GM12878 (cell line): ENCODE data around the gene MTHFD1L. TPM values are rescaled to one million over a fixed set of nuclear protein-coding genes. Genes with fewer than 3 reads are reported as not detected.

Source experiments
- ATAC-seq: fragments of 200-7000 bp; cut with Tn5 transposase; 3 replicates; pipeline ENCODE4 v1.9.1; 2020; ENCODE audit warnings: mild to moderate bottlenecking, moderate library complexity
- BruUV-seq: library from RNA; stranded (reverse); fragments of 400-500 nt; replicated peaks from 2 replicates; lab custom pipeline; 2021; lab: Mats Ljungman, UMichigan
- CTCF ChIA-PET: fragments of 300-600 bp; sonication (Branson Sonifier 250); formaldehyde crosslinking; extraction: SDS; loops from one replicate; lab custom pipeline; 2021; ENCODE audit warnings: inconsistent platforms; lab: Yijun Ruan, JAX
- POLR2A ChIA-PET: fragments of 350-600 bp; formaldehyde crosslinking; extraction: SDS; loops from one replicate; lab custom pipeline; 2021; ENCODE audit warnings: inconsistent platforms; lab: Charles Lee
- RAD21 ChIA-PET: fragments of 300-600 bp; sonication (Branson Sonifier 250); formaldehyde crosslinking; loops from one replicate; lab custom pipeline; 2023; ENCODE audit warnings: antibody characterized with exemption; ENCODE audit not compliant: unreplicated experiment; lab: Charles Lee
- SMC1A ChIA-PET: fragments of 300-600 bp; sonication (Branson Sonifier 250); formaldehyde crosslinking; loops from one replicate; lab custom pipeline; 2023; ENCODE audit not compliant: unreplicated experiment, uncharacterized antibody; lab: Charles Lee
- DNase-seq: peaks from one replicate; pipeline ENCODE4 v3.0.0-alpha.2; 2011; ENCODE audit warnings: low read depth, low spot score
- FAIRE-seq: peaks from 3 replicates; lab custom pipeline; 2011; peaks lifted over from hg19 to GRCh38; lab: Jason Lieb, UNC
- H2AFZ ChIP-seq: 2 replicates; pipeline ENCODE4 v1.6.0; 2011; ENCODE audit warnings: low read depth, low read length, control low read depth; ENCODE audit not compliant: control insufficient read depth
- H3K27ac ChIP-seq: 2 replicates; pipeline ENCODE4 v1.5.1; 2011; ENCODE audit warnings: control low read depth; ENCODE audit not compliant: control insufficient read depth, insufficient read depth
- H3K27me3 ChIP-seq, 2 experiments: replicated peaks in 1 of 2; 2 replicates each; pipeline versions ENCODE4 v1.6.0 to v1.6.1; 2011; ENCODE audit warnings: low read length in 1 of 2; ENCODE audit not compliant: control insufficient read depth in 2 of 2, insufficient read depth in 2 of 2
- H3K36me3 ChIP-seq, 2 experiments: 2 replicates each; pipeline ENCODE4 v1.5.1; 2011; ENCODE audit warnings: low read length in 1 of 2; ENCODE audit not compliant: control insufficient read depth in 2 of 2, insufficient read depth in 2 of 2
- H3K4me1 ChIP-seq: 2 replicates; pipeline ENCODE4 v1.6.1; 2011; ENCODE audit warnings: mild to moderate bottlenecking, low read length, moderate library complexity, mixed read lengths; ENCODE audit not compliant: control insufficient read depth, insufficient read depth
- H3K4me2 ChIP-seq: 2 replicates; pipeline ENCODE4 v1.6.0; 2011; ENCODE audit warnings: control low read depth; ENCODE audit not compliant: control insufficient read depth, insufficient read depth
- H3K4me3 ChIP-seq: fragments of 200-600 bp; sonication (generic); 2 replicates; pipeline ENCODE4 v1.5.1; 2016
- H3K79me2 ChIP-seq: 2 replicates; pipeline ENCODE4 v1.6.0; 2011; ENCODE audit warnings: low read length; ENCODE audit not compliant: control insufficient read depth, insufficient read depth
- H3K9ac ChIP-seq: 2 replicates; pipeline ENCODE4 v1.8.0; 2011; ENCODE audit warnings: low read length, control low read depth, mixed read lengths; ENCODE audit not compliant: control insufficient read depth, insufficient read depth
- H3K9me3 ChIP-seq: replicated peaks from 3 replicates; pipeline ENCODE4 v1.5.1; 2011; ENCODE audit warnings: mild to moderate bottlenecking, low read length; ENCODE audit not compliant: control insufficient read depth, insufficient read depth
- H4K20me1 ChIP-seq: 2 replicates; pipeline ENCODE4 v1.6.0; 2011; ENCODE audit not compliant: control insufficient read depth, insufficient read depth
- CBX3 ChIP-seq: fragments of 200-600 bp; sonication (generic); IDR thresholded peaks from 2 replicates; pipeline ENCODE4 v1.6.1; 2016; ENCODE audit warnings: low read depth, borderline replicate concordance
- ELK1 ChIP-seq: IDR thresholded peaks from 2 replicates; pipeline ENCODE4 v1.6.1; 2012; ENCODE audit warnings: low read depth, low read length, improper control_type of control experiment
- EP300 ChIP-seq, 2 experiments: fragments of 150-350 bp in 1 of 2; IDR thresholded peaks; 2 replicates each; pipeline ENCODE4 v1.6.1; 2011 to 2012; ENCODE audit warnings: low read depth in 2 of 2, low read length in 2 of 2, borderline replicate concordance in 1 of 2, improper control_type of control experiment in 1 of 2, inconsistent platforms in 1 of 2; ENCODE audit not compliant: control insufficient read depth in 1 of 2
- HDAC6 ChIP-seq: fragments of 200-600 bp; sonication (generic); IDR thresholded peaks from one replicate; pipeline ENCODE4 v1.8.0; 2017; ENCODE audit warnings: antibody characterized with exemption; ENCODE audit not compliant: unreplicated experiment
- HSF1 ChIP-seq: fragments of 150-350 bp; IDR thresholded peaks from 2 replicates; pipeline ENCODE4 v1.6.1; 2014; ENCODE audit warnings: mild to moderate bottlenecking, low read depth, low read length
- MLLT1 ChIP-seq: fragments of 450-650 bp; IDR thresholded peaks from 2 replicates; pipeline ENCODE4 v1.6.1; 2016; ENCODE audit warnings: mild to moderate bottlenecking
- PAX5 ChIP-seq: IDR thresholded peaks from 2 replicates; pipeline ENCODE4 v1.6.1; 2011; ENCODE audit warnings: low read depth, low read length, borderline replicate concordance
- RAD51 ChIP-seq: fragments of 450-650 bp; IDR thresholded peaks from 2 replicates; pipeline ENCODE4 v1.6.1; 2016; ENCODE audit warnings: moderate library complexity, mild to moderate bottlenecking, inconsistent platforms
- STAT3 ChIP-seq: IDR thresholded peaks from 2 replicates; pipeline ENCODE4 v1.6.1; 2011; ENCODE audit warnings: low read depth, low read length, improper control_type of control experiment
- SUZ12 ChIP-seq: fragments of 200-600 bp; sonication (generic); IDR thresholded peaks from one replicate; pipeline ENCODE4 v1.6.1; 2018; ENCODE audit warnings: antibody characterized with exemption, mild to moderate bottlenecking; ENCODE audit not compliant: unreplicated experiment
- ZNF207 ChIP-seq: fragments of 450-650 bp; IDR thresholded peaks from 2 replicates; pipeline ENCODE4 v1.6.1; 2014; ENCODE audit warnings: antibody characterized with exemption, mild to moderate bottlenecking, borderline replicate concordance
- ZSCAN29 ChIP-seq: fragments of 450-650 bp; IDR thresholded peaks from 2 replicates; pipeline ENCODE4 v1.6.1; 2017; ENCODE audit warnings: mild to moderate bottlenecking, moderate library complexity
- ZZZ3 ChIP-seq: IDR thresholded peaks from 2 replicates; pipeline ENCODE4 v1.6.1; 2011; ENCODE audit warnings: low read depth; ENCODE audit not compliant: control insufficient read depth, insufficient read length
- WGBS: methylation state at CpG from one replicate; pipeline ENCODE4 v1.1.6; 2016; ENCODE audit warnings: low lambda C conversion rate; ENCODE audit not compliant: insufficient replicate concordance, insufficient coverage; ENCODE audit errors: missing lambda C conversion rate; 5-methylcytosine and 5-hydroxymethylcytosine counted together
- in situ Hi-C: fragments of 300-500 bp; cut with MboI; formaldehyde crosslinking; loops from 9 replicates; pipeline ENCODE4 v1.14.3; 2018; ENCODE audit warnings: mixed read lengths
- intact Hi-C: fragments of 100-400 bp; cut with micrococcal nuclease; formaldehyde crosslinking; loops from one replicate; pipeline ENCODE4 v1.14.2; 2022; ENCODE audit not compliant: unreplicated experiment
- polyA plus RNA-seq, 11 experiments: library from polyadenylated mRNA; depleted of rRNA in 4 of 11; unstranded in 6 of 11; stranded (reverse) in 5 of 11; fragments of >200 nt; fragmentation: Nextera tagmentation in 4 of 11; fragmentation: Illumina TruSeq in 1 of 11; extraction: Ambion mirVana in 4 of 11; extraction: Trizol in 1 of 11; gene quantifications; 1 replicate in 1 of 11; 2 replicates in 10 of 11; pipeline versions ENCODE4 v1.2.1 to v1.2.3, GENCODE V29; 2011 to 2016; ENCODE audit warnings: inconsistent platforms in 2 of 11, missing spikeins in 2 of 11, low read depth in 1 of 11
- total RNA-seq, 4 experiments: library from RNA; depleted of rRNA in 3 of 4; stranded (reverse); fragments of >200 nt in 3 of 4; fragmentation: Illumina TruSeq in 1 of 4; extraction: Trizol in 1 of 4; gene quantifications; 2 replicates each; pipeline versions ENCODE4 v1.2.1 to v1.2.3, GENCODE V29; 2013 to 2021

Gene MTHFD1L
- total and polyA plus RNA-seq, 10 of the 15 experiments (the other 5 are each of a cell fraction or from before 2014, with no cell fraction given) = 11.7 to 75.5 (median 28.8) TPM

- H3K4me2 ChIP-seq = no peak overlapping the region
- H3K9ac ChIP-seq = no peak overlapping the region
- no peaks in the 10 kb centered on the region for H3K36me3 ChIP-seq
- no peak for FAIRE-seq
- no peaks in the 10 kb centered on the region for H3K79me2 ChIP-seq
- POLR2A ChIA-PET = no interaction called here
- H3K9me3 ChIP-seq = no peaks in the 10 kb centered on the region; the same call in 2 of the 3 replicates
- H4K20me1 ChIP-seq = no peaks in the 10 kb centered on the region
- no peak for TF ChIP-seq ZZZ3
- TF ChIP-seq HSF1 = no peak
- TF ChIP-seq EP300 (IDR thresholded peaks at IDR 0.05; ENCODE audit: borderline replicate concordance in 1 of 2, control insufficient read depth in 1 of 2, low read depth in 2 of 2, low read length in 2 of 2) = no peak
- TF ChIP-seq HDAC6 = no peak
- no peak for TF ChIP-seq MLLT1
- no peak for TF ChIP-seq CBX3
- no peak for TF ChIP-seq RAD51
- TF ChIP-seq ZNF207 = no peak
- TF ChIP-seq PAX5 = no peak
- TF ChIP-seq ELK1 = no peak
- TF ChIP-seq STAT3 = no peak
- TF ChIP-seq SUZ12 = no peak
- TF ChIP-seq ZSCAN29 = no peak
- no peak for DNase-seq
- intact Hi-C loops = no loop called here
- no peaks in the 10 kb centered on the region for H3K27me3 ChIP-seq
- SMC1A ChIA-PET = no interaction called here
- H2AFZ ChIP-seq = no peak overlapping the region
- no peak overlapping the region for H3K4me3 ChIP-seq
- in situ Hi-C loops = no loop called here
- H3K27ac ChIP-seq = no peak overlapping the region
- 96% methylated on average over 3 of the region's 3 CpGs for WGBS
- ATAC-seq = no peak
- BruUV-seq = no TSS peak
- RAD21 ChIA-PET = no interaction called here
- no peaks in the 10 kb centered on the region for H3K4me1 ChIP-seq
- CTCF ChIA-PET = no interaction called here
These were observed 266.0 kb downstream of the MTHFD1L start for GRCh38 chr6:151131324-151132007.
